Measurements from ENCODE around the gene HELQ.

Gene HELQ

GRCh38 chr4:83364312-83364711 is 91.3 kb downstream of the HELQ start:
- no peaks in the 10 kb centered on the region for H3K36me3 Mint-ChIP-seq
- H3K4me3 Mint-ChIP-seq, result no peak overlapping the region
- no peaks in the 10 kb centered on the region for H3K9me3 Mint-ChIP-seq
- no peak for ATAC-seq
- peaks cover 12% of the 10 kb centered on the region for H3K27me3 Mint-ChIP-seq
- H3K27ac Mint-ChIP-seq, result no peak overlapping the region
- H3K4me1 Mint-ChIP-seq, result no peaks in the 10 kb centered on the region

GRCh38 chr4:83362492-83363329 is 92.9 kb downstream of the HELQ start:
- no peak overlapping the region for H3K4me3 Mint-ChIP-seq

GRCh38 chr4:83361416-83362103 is 94.1 kb downstream of the HELQ start:
- Mint-ChIP-seq H3K9me3 (no peaks in the 10 kb centered on the region), H3K4me1 (no peaks in the 10 kb centered on the region), H3K27ac (no peak overlapping the region), H3K4me3 (no peak overlapping the region), H3K36me3 (no peaks in the 10 kb centered on the region), H3K27me3 (peaks cover 12% of the 10 kb centered on the region)
- ATAC-seq, result no peak

More at GRCh38 chr4:83362492-83363329, 92.9 kb downstream of the HELQ start:
- no peak overlapping the region for H3K27ac Mint-ChIP-seq
- H3K36me3 Mint-ChIP-seq, result no peaks in the 10 kb centered on the region
- no peaks in the 10 kb centered on the region for H3K9me3 Mint-ChIP-seq
- H3K4me1 Mint-ChIP-seq, result no peaks in the 10 kb centered on the region
- H3K27me3 Mint-ChIP-seq, result peaks cover 12% of the 10 kb centered on the region
- no peak for ATAC-seq

GRCh38 chr4:83360018-83360417 is 95.6 kb downstream of the HELQ start:
- Mint-ChIP-seq H3K9me3 (no peaks in the 10 kb centered on the region), H3K27me3 (peaks cover 12% of the 10 kb centered on the region), H3K36me3 (no peaks in the 10 kb centered on the region), H3K4me3 (no peak overlapping the region), H3K27ac (no peak overlapping the region), H3K4me1 (no peaks in the 10 kb centered on the region)
- no peak for ATAC-seq

- H3K9me3 Mint-ChIP-seq, result peaks cover 4% of the 10 kb centered on the region
- ATAC-seq, result no peak
- no peak overlapping the region for H3K4me3 Mint-ChIP-seq
- no peaks in the 10 kb centered on the region for H3K4me1 Mint-ChIP-seq
- no peak overlapping the region for H3K27ac Mint-ChIP-seq
- no peaks in the 10 kb centered on the region for H3K36me3 Mint-ChIP-seq
- peaks cover 8% of the 10 kb centered on the region for H3K27me3 Mint-ChIP-seq
These were observed 97.2 kb downstream of the HELQ start for GRCh38 chr4:83358410-83358809.

Data from stimulated activated memory B cell treated with anti-CD40 and anti-IgM and Interleukin-4, amounts not matched to agents 10 μg/mL and 1 μg/mL and 100 μg/mL, for 72 hours (primary cell).